GM18867 (cell line): Measurements from ENCODE around the gene PLPP6.
A peak's percentile ranks its signal among the peaks of the same experiment; 100 is the strongest.

Source experiments
- ATAC-seq: cut with Tn5 transposase; IDR thresholded peaks from one replicate; pipeline ENCODE4 v1.9.1; 2021; ENCODE audit warnings: mild to moderate bottlenecking, moderate library complexity; ENCODE audit not compliant: unreplicated experiment

PLPP6 gene

DNA sequence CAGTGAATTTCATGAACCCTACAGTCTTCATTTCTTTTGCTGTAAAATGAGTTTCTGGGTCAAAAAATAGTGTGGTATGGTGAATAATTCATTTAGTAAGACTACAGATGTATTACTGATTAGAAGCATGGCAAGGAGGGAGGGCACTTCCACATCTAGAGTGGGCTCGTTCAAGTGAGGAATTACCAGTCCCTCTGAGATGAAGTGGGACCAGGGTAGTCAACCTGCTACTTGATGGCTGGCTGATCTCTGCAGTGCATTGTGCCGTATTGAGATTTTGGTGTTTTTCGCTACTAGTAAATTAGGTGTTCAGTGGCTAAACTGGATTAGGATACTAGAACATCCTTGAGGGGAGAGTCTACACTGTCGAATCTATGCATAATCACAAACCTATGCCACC, 28.1 kb downstream of the PLPP6 start:
- ATAC-seq: peak; percentile 38

DNA sequence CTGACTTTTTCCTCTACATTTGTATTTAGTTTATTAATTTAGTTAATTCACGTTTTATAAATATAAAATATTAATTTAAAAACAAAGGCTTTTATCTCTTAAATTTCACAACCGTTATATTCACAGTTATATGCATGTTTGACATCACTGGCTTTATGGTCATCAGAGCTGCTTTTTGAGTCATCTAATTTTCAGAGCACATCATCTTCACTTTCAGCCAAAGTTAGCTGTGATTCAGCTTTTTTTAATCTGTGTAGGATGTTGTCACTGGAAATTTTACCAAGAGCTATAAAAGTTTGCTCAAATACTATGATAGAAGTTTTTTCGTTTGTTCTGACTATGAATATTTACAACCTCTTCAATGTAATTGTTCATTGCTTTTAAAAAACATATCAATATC, 29.7 kb downstream of the PLPP6 start:
- ATAC-seq: no peak

DNA sequence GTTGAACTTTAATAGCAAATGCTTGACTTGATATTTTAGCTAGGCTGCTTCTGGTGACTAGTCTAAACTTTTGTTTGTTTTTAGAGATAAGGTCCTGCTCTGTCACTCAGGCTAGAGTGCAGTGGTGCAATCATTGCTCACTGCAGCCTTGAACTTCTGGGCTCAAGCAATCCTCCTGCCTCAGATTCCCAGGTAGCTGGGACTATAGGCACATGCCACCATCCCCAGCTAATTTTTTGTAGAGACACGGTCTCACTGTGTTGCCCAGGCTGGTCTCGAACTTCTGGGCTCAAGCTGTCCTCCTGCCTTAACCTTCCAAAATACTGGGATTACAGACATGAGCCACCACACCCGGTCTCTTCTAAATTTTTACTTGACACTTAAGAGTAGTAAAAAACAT, 38.0 kb downstream of the PLPP6 start:
- no peak for ATAC-seq

DNA sequence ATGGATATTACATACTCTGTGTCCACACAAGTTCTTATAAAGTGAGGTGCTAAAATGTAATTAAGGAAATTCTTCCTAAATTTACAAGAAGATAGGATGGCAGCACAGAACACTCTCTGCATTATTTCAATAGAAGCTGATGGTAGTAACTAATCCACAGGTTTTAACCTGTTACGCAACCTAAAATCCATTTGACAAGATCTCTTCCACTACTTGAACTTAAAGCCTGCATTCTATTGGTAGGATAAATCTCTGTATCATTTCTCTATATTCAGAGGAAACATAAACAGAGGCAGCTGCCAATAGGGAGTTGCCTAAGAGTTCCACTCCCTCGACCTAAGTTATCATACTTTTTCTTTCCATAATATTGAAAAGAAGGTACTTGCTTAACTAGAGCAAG, 38.8 kb downstream of the PLPP6 start:
- no peak for ATAC-seq

DNA sequence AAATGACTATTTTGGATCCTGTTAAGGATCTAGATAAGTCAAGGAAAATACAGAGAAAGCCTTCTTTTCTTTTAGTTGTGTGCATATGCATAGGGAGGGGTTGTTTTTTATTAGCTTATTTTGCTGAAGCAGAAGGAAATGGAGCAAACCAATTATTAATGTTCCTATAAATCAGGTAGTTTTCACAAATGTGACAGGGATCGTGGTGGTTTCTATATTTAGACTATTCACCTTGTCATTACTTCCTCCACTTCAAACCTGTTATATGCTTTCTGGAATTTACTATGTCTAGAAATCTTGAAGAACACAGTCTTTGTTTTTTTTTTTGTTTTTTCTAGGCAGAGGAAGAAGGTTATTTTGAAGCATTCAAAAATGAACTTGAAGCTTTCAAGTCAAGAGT, 39.4 kb downstream of the PLPP6 start:
- no peak for ATAC-seq

DNA sequence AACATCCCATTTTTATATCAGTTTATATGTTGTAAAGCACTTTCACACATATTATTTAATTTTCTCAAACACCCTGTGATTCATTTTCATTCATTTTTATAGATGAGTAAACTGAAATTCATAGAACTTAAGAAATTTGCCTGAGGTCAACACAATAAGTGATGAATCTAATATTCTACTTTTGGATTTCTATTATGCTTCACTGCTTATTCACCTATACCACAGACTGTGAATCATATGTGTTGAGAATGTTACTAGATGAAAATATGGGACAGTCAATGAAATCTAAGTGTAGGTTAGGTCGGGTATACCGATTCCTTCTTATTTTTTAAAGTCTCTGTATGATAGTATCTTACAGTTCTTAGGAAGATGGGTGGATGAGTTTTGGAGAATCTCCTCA, 42.0 kb downstream of the PLPP6 start:
- ATAC-seq: no peak

DNA sequence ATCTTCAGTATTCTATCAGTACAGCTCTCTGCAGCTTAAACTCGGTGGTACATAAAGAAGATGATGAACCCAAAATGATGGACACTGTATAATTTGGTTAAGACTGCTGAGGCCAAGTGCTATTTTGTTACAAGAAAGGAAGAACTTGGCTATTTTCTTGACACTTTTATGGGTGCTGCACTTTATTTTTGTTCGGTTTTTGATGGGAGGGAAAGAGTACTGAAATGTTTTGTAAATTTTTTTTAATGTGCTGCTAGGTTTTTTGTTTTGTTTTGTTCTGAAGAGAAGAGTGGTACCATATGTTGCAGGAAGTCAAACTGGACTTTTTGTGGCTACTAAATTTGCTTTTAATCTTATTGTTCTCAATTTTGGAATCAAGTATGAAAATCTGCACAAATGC, 43.9 kb downstream of the PLPP6 start:
- no peak for ATAC-seq

DNA sequence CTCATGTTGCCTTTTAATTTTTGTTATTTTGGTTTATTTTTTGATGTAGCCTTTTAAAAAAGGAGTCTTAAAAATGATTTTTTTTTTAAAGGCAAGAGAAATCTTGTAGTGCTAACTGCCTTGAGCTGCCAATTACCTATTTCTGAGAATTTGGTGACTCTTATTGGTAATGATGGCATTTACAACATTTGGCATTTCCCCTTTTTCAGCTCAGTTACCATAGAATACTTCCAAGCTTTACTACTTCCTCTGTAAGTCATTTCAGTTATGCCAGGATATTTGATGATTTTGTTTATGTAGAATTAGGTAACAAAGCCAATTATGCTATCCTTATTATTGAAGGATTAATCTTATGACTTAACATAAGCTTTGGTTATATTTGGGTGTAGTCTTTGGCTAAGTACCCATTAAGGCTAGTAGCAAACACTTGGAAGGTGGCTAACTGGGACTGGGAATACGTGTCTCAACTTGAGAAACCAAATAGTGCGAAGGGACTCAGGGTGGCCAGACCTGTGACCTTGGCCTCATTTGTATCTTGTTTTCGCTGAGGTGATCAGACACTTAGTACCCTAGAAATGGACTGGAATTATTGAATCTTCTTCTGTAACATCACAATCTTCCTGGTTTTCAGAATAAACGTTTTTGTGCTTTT, 45.0 kb downstream of the PLPP6 start:
- no peak for ATAC-seq

DNA sequence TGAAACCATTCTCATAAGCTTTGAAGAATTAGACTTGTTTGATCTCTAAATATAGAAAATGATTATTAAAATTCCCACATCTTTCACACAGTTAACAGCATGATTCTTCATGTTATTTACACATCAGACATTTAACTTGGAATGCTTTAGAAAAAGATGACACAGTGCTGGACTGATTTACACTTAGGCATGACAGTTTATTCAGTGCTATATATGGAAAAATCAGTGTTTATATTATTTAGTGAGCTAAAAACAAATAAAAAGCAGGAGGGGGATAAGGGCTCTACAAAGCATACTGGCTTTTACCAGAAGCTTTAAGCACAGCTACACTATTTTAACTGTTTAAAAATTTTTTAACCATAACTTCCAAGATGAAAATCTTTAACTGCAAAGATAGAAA, 47.3 kb downstream of the PLPP6 start:
- ATAC-seq: no peak

DNA sequence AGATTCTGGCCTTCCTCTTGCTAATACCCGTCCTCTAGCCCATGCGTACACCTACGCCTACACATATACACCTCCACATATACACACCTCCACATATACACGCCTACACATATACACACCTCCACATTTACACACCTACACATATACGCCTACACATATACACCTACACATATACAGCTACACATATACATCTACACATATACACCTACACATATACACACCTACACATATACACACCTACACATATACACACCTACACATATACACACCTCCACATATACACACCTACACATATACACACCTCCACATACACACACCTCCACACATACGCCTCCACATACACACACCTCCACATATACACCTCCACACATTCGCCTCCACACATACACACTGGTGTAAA, 51.8 kb downstream of the PLPP6 start:
- no peak for ATAC-seq

DNA sequence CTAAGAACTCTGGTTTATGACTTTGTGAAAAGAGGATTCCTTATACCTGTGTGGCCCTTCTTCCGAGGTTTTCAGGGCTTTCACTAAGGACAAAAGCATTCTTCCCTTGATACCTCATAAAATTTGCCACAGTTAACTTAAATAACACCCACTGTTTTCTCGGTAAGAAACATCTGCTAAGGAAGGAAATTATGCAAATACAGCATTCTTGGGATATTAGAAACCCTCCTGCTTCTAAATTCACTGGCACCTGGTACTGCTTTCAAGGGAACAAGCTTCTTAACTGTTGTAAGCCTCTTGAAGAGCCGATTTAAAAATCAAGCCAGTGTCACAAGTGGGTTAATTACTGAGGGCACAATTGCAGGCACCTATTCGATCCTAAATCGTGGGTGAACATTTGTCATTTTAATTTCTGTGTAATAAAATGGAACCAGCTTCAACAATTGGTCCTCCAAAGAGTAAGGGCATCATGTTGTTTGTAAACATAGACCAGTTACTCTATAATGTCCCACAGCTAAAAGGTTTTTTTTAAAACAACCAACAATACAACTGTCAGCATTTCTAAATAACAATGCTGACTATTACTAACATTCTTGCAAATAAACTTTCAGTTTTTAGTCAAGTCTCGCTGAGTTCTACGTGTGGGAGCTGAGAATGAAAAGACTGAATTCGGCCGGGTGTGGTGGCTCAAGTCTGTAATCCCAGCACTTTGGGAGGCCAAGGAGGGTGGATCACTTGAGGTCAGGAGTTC, 52.3 kb downstream of the PLPP6 start:
- no peak for ATAC-seq
